ENCODE results near the gene ZDHHC14.

- TF ChIP-seq, protein P1, sequence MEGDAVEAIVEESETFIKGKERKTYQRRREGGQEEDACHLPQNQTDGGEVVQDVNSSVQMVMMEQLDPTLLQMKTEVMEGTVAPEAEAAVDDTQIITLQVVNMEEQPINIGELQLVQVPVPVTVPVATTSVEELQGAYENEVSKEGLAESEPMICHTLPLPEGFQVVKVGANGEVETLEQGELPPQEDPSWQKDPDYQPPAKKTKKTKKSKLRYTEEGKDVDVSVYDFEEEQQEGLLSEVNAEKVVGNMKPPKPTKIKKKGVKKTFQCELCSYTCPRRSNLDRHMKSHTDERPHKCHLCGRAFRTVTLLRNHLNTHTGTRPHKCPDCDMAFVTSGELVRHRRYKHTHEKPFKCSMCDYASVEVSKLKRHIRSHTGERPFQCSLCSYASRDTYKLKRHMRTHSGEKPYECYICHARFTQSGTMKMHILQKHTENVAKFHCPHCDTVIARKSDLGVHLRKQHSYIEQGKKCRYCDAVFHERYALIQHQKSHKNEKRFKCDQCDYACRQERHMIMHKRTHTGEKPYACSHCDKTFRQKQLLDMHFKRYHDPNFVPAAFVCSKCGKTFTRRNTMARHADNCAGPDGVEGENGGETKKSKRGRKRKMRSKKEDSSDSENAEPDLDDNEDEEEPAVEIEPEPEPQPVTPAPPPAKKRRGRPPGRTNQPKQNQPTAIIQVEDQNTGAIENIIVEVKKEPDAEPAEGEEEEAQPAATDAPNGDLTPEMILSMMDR (IDR thresholded peaks at IDR 0.05), result no peak
- no peak for TF ChIP-seq POLR2A (IDR thresholded peaks at IDR 0.05; ENCODE audit: low read depth)
- TF ChIP-seq POLR2AphosphoS5 (IDR thresholded peaks at IDR 0.05), result no peak
- no peak for TF ChIP-seq EP300 (IDR thresholded peaks at IDR 0.05)
Measured at GRCh38 chr6:157552081-157552747, 171.2 kb downstream of the ZDHHC14 start.
